HuH-7 (cell line): ENCODE results near the gene KLC4.
"Not testable (repeated sequence)": the region's sequence is repeated elsewhere in the genome, so short reads cannot be mapped to it uniquely, and the experiment has no call there.

Experiments used
- DNase-seq: peaks from one replicate; pipeline ENCODE4 v3.0.0; 2011; ENCODE audit warnings: low spot score

The KLC4 gene

GRCh38 chr6:43036712-43037111 lies 22.7 kb upstream of the KLC4 start:
- no peak for DNase-seq

- DNase-seq: no peak
These were observed 22.2 kb upstream of the KLC4 start for GRCh38 chr6:43037197-43037596.

- DNase-seq: no peak
These were observed 21.7 kb upstream of the KLC4 start for GRCh38 chr6:43037706-43038105.

GRCh38 chr6:43038727-43039126 lies 20.7 kb upstream of the KLC4 start:
- no peak for DNase-seq

- no peak for DNase-seq
These were observed 18.7 kb upstream of the KLC4 start for GRCh38 chr6:43040542-43041257.

- not testable (repeated sequence) for DNase-seq
These were observed 18.0 kb upstream of the KLC4 start for GRCh38 chr6:43041475-43041874.

- DNase-seq: no peak
These were observed 16.1 kb upstream of the KLC4 start for GRCh38 chr6:43043310-43043709.

GRCh38 chr6:43045371-43045930 lies 14.0 kb upstream of the KLC4 start:
- DNase-seq: no peak

GRCh38 chr6:43047998-43048397 lies 11.4 kb upstream of the KLC4 start:
- DNase-seq: no peak

- DNase-seq: no peak
These were observed 8.4 kb upstream of the KLC4 start for GRCh38 chr6:43050981-43051380.

- no peak for DNase-seq
These were observed 7.1 kb upstream of the KLC4 start for GRCh38 chr6:43052225-43052841.

- DNase-seq: peak; percentile 20
These were observed 6.4 kb upstream of the KLC4 start for GRCh38 chr6:43052842-43053544.

GRCh38 chr6:43053545-43054205 lies 5.8 kb upstream of the KLC4 start, which contains the start of gene CUL7:
TSS of gene CUL7 (minus strand) at chr6:43053851. CDS start at chr6:43052788, 1,063 bp downstream.
- peak; percentile 93 for DNase-seq

- DNase-seq: no peak
These were observed 5.1 kb upstream of the KLC4 start for GRCh38 chr6:43054206-43054943.

- no peak for DNase-seq
These were observed 3.5 kb upstream of the KLC4 start for GRCh38 chr6:43055966-43056365.

- no peak for DNase-seq
These were observed 900 bp upstream of the KLC4 start for GRCh38 chr6:43058531-43058930.

GRCh38 chr6:43060034-43060754 lies 763 bp downstream of the KLC4 start:
- DNase-seq: peak; percentile 80

GRCh38 chr6:43060755-43061633 lies 1.6 kb downstream of the KLC4 start:
- no peak for DNase-seq

GRCh38 chr6:43061861-43062260 lies 2.4 kb downstream of the KLC4 start:
- no peak for DNase-seq

GRCh38 chr6:43062818-43063217 lies 3.4 kb downstream of the KLC4 start:
- DNase-seq: no peak
